Osteoblast (primary cell): Measurements from ENCODE around the gene KAZN. TPM values are rescaled to one million over a fixed set of nuclear protein-coding genes. Genes with fewer than 3 reads are reported as not detected.

Experiments used
- DNase-seq: peaks from one replicate; pipeline ENCODE4 v3.0.0; 2011; ENCODE audit warnings: low spot score, mixed read lengths; ENCODE audit not compliant: insufficient read length; ENCODE audit errors: missing footprints
- H2AFZ ChIP-seq: 2 replicates; pipeline ENCODE4 v1.6.0; 2011; ENCODE audit warnings: mild to moderate bottlenecking, low read length
- H3K27ac ChIP-seq: 2 replicates; pipeline ENCODE4 v1.5.1; 2011; ENCODE audit warnings: mild to moderate bottlenecking, low read depth, low read length, moderate library complexity
- H3K27me3 ChIP-seq: 2 replicates; pipeline ENCODE4 v1.6.0; 2012; ENCODE audit warnings: mild to moderate bottlenecking, control low read depth, inconsistent platforms, low read length, moderate library complexity; ENCODE audit not compliant: insufficient read depth
- H3K36me3 ChIP-seq: 2 replicates; pipeline ENCODE4 v1.5.1; 2011; ENCODE audit warnings: mild to moderate bottlenecking, low read length, control low read depth, moderate library complexity; ENCODE audit not compliant: insufficient read depth
- H3K4me1 ChIP-seq: 2 replicates; pipeline ENCODE4 v1.5.1; 2011; ENCODE audit warnings: mild to moderate bottlenecking, low read length, control low read depth, moderate library complexity; ENCODE audit not compliant: insufficient read depth
- H3K4me2 ChIP-seq: 2 replicates; pipeline ENCODE4 v1.6.0; 2011; ENCODE audit warnings: mild to moderate bottlenecking, low read length; ENCODE audit not compliant: insufficient read depth
- H3K4me3 ChIP-seq: fragments of 200-600 bp; sonication (generic); 3 replicates; pipeline ENCODE4 v1.5.1; 2012; ENCODE audit warnings: mild to moderate bottlenecking, low read length, inconsistent platforms; ENCODE audit not compliant: insufficient read depth
- H3K79me2 ChIP-seq: 2 replicates; pipeline ENCODE4 v1.6.0; 2012; ENCODE audit warnings: mild to moderate bottlenecking, low read length, control low read depth, inconsistent platforms; ENCODE audit not compliant: insufficient read depth
- H3K9me3 ChIP-seq: 2 replicates; pipeline ENCODE4 v1.5.1; 2011; ENCODE audit warnings: low read depth, low read length, control low read depth
- H4K20me1 ChIP-seq: 2 replicates; pipeline ENCODE4 v1.6.0; 2012; ENCODE audit warnings: mild to moderate bottlenecking, low read length, control low read depth; ENCODE audit not compliant: insufficient read depth
- CTCF ChIP-seq: IDR thresholded peaks from 2 replicates; pipeline ENCODE4 v1.5.1; 2011; ENCODE audit warnings: mild to moderate bottlenecking, low read depth, low read length, moderate library complexity; ENCODE audit errors: extremely low read depth
- total RNA-seq: library from RNA; depleted of rRNA; stranded (reverse); fragments of >200 nt; gene quantifications from 2 replicates; pipeline ENCODE4 v1.2.3, GENCODE V29; 2012

The KAZN gene
- total RNA-seq, 1 donor: 9.0 TPM

GRCh38 chr1:14987829-14988603 lies 389.5 kb downstream of the KAZN start:
- Histone ChIP-seq H2AFZ (peak overlapping the region; percentile 41), H3K36me3 (no peaks in the 10 kb centered on the region), H3K4me1 (peaks cover 4% of the 10 kb centered on the region), H3K9me3 (no peaks in the 10 kb centered on the region), H4K20me1 (peaks cover 8% of the 10 kb centered on the region), H3K4me2 (no peak overlapping the region), H3K27me3 (no peaks in the 10 kb centered on the region), H3K4me3 (no peak overlapping the region), H3K79me2 (no peaks in the 10 kb centered on the region), H3K27ac (no peak overlapping the region)
- TF ChIP-seq CTCF: no peak
- DNase-seq: peak; percentile 87

- Histone ChIP-seq H3K79me2 (no peaks in the 10 kb centered on the region), H4K20me1 (peaks cover 7% of the 10 kb centered on the region), H3K9me3 (no peaks in the 10 kb centered on the region), H3K27me3 (no peaks in the 10 kb centered on the region), H3K4me2 (no peak overlapping the region), H3K4me1 (peaks cover 4% of the 10 kb centered on the region), H3K4me3 (no peak overlapping the region), H2AFZ (peak overlapping the region; percentile 41), H3K36me3 (no peaks in the 10 kb centered on the region), H3K27ac (no peak overlapping the region)
- no peak for TF ChIP-seq CTCF
- peak; percentile 77 for DNase-seq
Measured at GRCh38 chr1:14988636-14989035, 390.2 kb downstream of the KAZN start.

GRCh38 chr1:14989931-14990728 lies 391.6 kb downstream of the KAZN start:
- H3K79me2 ChIP-seq: no peaks in the 10 kb centered on the region
- H3K27me3 ChIP-seq: no peaks in the 10 kb centered on the region
- TF ChIP-seq CTCF: no peak
- no peak overlapping the region for H3K4me2 ChIP-seq
- no peak overlapping the region for H2AFZ ChIP-seq
- H3K36me3 ChIP-seq: no peaks in the 10 kb centered on the region
- no peak overlapping the region for H3K4me3 ChIP-seq
- no peak for DNase-seq
- H3K9me3 ChIP-seq: no peaks in the 10 kb centered on the region
- H3K27ac ChIP-seq: no peak overlapping the region
- H4K20me1 ChIP-seq: peaks cover 5% of the 10 kb centered on the region
- H3K4me1 ChIP-seq: peaks cover 4% of the 10 kb centered on the region

- H3K27me3 ChIP-seq: no peaks in the 10 kb centered on the region
- H3K4me3 ChIP-seq: no peak overlapping the region
- peaks cover 27% of the 10 kb centered on the region for H3K4me1 ChIP-seq
- no peak overlapping the region for H3K27ac ChIP-seq
- no peak for DNase-seq
- TF ChIP-seq CTCF: no peak
- no peaks in the 10 kb centered on the region for H4K20me1 ChIP-seq
- H2AFZ ChIP-seq: no peak overlapping the region
- no peak overlapping the region for H3K4me2 ChIP-seq
- H3K9me3 ChIP-seq: no peaks in the 10 kb centered on the region
- peaks cover 8% of the 10 kb centered on the region for H3K79me2 ChIP-seq
- H3K36me3 ChIP-seq: no peaks in the 10 kb centered on the region
Measured at GRCh38 chr1:14993414-14993813, 394.9 kb downstream of the KAZN start.
